Measurements from ENCODE around the gene SAP30BP. TPM values are rescaled to one million over a fixed set of nuclear protein-coding genes. Genes with fewer than 3 reads are reported as not detected.

Gene SAP30BP
- polyA plus RNA-seq, 10 donors = 61.2 to 83.6 (median 71.5) TPM

- DNase-seq = no peak
Measured at GRCh38 chr17:75707079-75707571, 40.0 kb downstream of the SAP30BP start.

GRCh38 chr17:75712446-75712845 lies 45.3 kb downstream of the SAP30BP start:
- DNase-seq = no peak

- no peak for DNase-seq
Measured at GRCh38 chr17:75719732-75720131, 52.6 kb downstream of the SAP30BP start.

GRCh38 chr17:75720656-75721462 lies 53.7 kb downstream of the SAP30BP start, which contains the start of gene ITGB4:
TSS of gene ITGB4 (plus strand) at chr17:75721459. CDS start at chr17:75724704, 3,245 bp downstream.
- DNase-seq = peak in 2 of 3 donors; percentile 14 to 52

- DNase-seq = no peak
Measured at GRCh38 chr17:75721463-75722011, 54.4 kb downstream of the SAP30BP start.

GRCh38 chr17:75722076-75722475 lies 54.9 kb downstream of the SAP30BP start:
- no peak for DNase-seq

- no peak for DNase-seq
Measured at GRCh38 chr17:75722542-75723095, 55.5 kb downstream of the SAP30BP start.

- DNase-seq = no peak
Measured at GRCh38 chr17:75723171-75723930, 56.2 kb downstream of the SAP30BP start.

GRCh38 chr17:75724016-75725003 lies 57.2 kb downstream of the SAP30BP start:
- no peak for DNase-seq

GRCh38 chr17:75725504-75725903 lies 58.4 kb downstream of the SAP30BP start:
- DNase-seq = no peak

GRCh38 chr17:75727391-75727790 lies 60.3 kb downstream of the SAP30BP start:
- DNase-seq = no peak

GRCh38 chr17:75729351-75729750 lies 62.2 kb downstream of the SAP30BP start:
- no peak for DNase-seq

- DNase-seq = no peak
Measured at GRCh38 chr17:75730065-75730464, 62.9 kb downstream of the SAP30BP start.

GRCh38 chr17:75731086-75731715 lies 64.1 kb downstream of the SAP30BP start:
- no peak for DNase-seq

- DNase-seq = no peak
Measured at GRCh38 chr17:75731716-75732498, 64.8 kb downstream of the SAP30BP start.

- DNase-seq = no peak
Measured at GRCh38 chr17:75733471-75733870, 66.3 kb downstream of the SAP30BP start.

GRCh38 chr17:75734674-75735294 lies 67.6 kb downstream of the SAP30BP start:
- no peak for DNase-seq

GRCh38 chr17:75736173-75736835 lies 69.2 kb downstream of the SAP30BP start:
- DNase-seq = no peak
